ENCODE data around the gene SPATS1. TPM values are rescaled to one million over a fixed set of nuclear protein-coding genes. Genes with fewer than 3 reads are reported as not detected.

Gene SPATS1
- polyA plus RNA-seq, 1 donor from 2014 or later, result not detected

GRCh38 chr6:44352259-44352658, 9.8 kb downstream of the SPATS1 start:
- TF ChIP-seq EZH2 (IDR thresholded peaks at IDR 0.05; ENCODE audit: borderline replicate concordance, insufficient read depth, low read length, poor library complexity, severe bottlenecking), result no peak
- TF ChIP-seq REST (IDR thresholded peaks at IDR 0.05; ENCODE audit: borderline replicate concordance), result no peak
- no peak for TF ChIP-seq TAF1 (IDR thresholded peaks at IDR 0.05; ENCODE audit: low read depth)
- no peak for TF ChIP-seq RAD21 (conservative IDR thresholded peaks at IDR 0.05)
- no peak for TF ChIP-seq EP300 (conservative IDR thresholded peaks at IDR 0.05; ENCODE audit: poor library complexity, severe bottlenecking)
- TF ChIP-seq SMC3 (conservative IDR thresholded peaks at IDR 0.05; ENCODE audit: poor library complexity), result no peak
- TF ChIP-seq MXI1 (conservative IDR thresholded peaks at IDR 0.05; ENCODE audit: poor library complexity, severe bottlenecking), result no peak
- Histone ChIP-seq H3K79me2 (replicated peaks; ENCODE audit: insufficient read depth, low read length) (no peaks in the 10 kb centered on the region), H3K9ac (ENCODE audit: low read length) (no peak overlapping the region), H3K4me3 (ENCODE audit: low read length) (no peak overlapping the region), H2AFZ (ENCODE audit: low read depth, low read length) (no peak overlapping the region), H3F3A (ENCODE audit: insufficient read depth, low read length, poor library complexity, severe bottlenecking) (no peaks in the 10 kb centered on the region), H4K20me1 (ENCODE audit: insufficient read depth) (no peaks in the 10 kb centered on the region), H3K36me3 (ENCODE audit: insufficient read depth, low read length) (no peaks in the 10 kb centered on the region), H3K9me3 (ENCODE audit: low read length) (peaks cover 3% of the 10 kb centered on the region), H3K4me2 (ENCODE audit: low read length) (no peak overlapping the region), H3K27me3 (ENCODE audit: insufficient read depth, low read depth, low read length) (no peaks in the 10 kb centered on the region), H3K27ac (ENCODE audit: low read length) (no peak overlapping the region), H3K9me2 (ENCODE audit: insufficient read depth, low read length) (no peaks in the 10 kb centered on the region)

- Histone ChIP-seq H3K79me2 (replicated peaks; ENCODE audit: insufficient read depth, low read length) (no peaks in the 10 kb centered on the region), H2AFZ (ENCODE audit: low read depth, low read length) (no peak overlapping the region), H3K9ac (ENCODE audit: low read length) (no peak overlapping the region), H4K20me1 (ENCODE audit: insufficient read depth) (no peaks in the 10 kb centered on the region), H3K9me2 (ENCODE audit: insufficient read depth, low read length) (no peaks in the 10 kb centered on the region), H3K36me3 (ENCODE audit: insufficient read depth, low read length) (no peaks in the 10 kb centered on the region), H3K27ac (ENCODE audit: low read length) (no peak overlapping the region), H3K9me3 (ENCODE audit: low read length) (peaks cover 3% of the 10 kb centered on the region), H3K4me2 (ENCODE audit: low read length) (no peak overlapping the region), H3F3A (ENCODE audit: insufficient read depth, low read length, poor library complexity, severe bottlenecking) (no peaks in the 10 kb centered on the region), H3K4me3 (ENCODE audit: low read length) (no peak overlapping the region), H3K27me3 (ENCODE audit: insufficient read depth, low read depth, low read length) (no peaks in the 10 kb centered on the region)
- TF ChIP-seq CTCF (IDR thresholded peaks at IDR 0.05; ENCODE audit: poor library complexity, severe bottlenecking) (no peak), TAF1 (IDR thresholded peaks at IDR 0.05; ENCODE audit: low read depth) (no peak), EP300 (conservative IDR thresholded peaks at IDR 0.05; ENCODE audit: poor library complexity, severe bottlenecking) (no peak), POLR2AphosphoS5 (IDR thresholded peaks at IDR 0.05) (no peak), MXI1 (conservative IDR thresholded peaks at IDR 0.05; ENCODE audit: poor library complexity, severe bottlenecking) (no peak), REST (IDR thresholded peaks at IDR 0.05; ENCODE audit: borderline replicate concordance) (no peak), RAD21 (conservative IDR thresholded peaks at IDR 0.05) (no peak), SMC3 (conservative IDR thresholded peaks at IDR 0.05; ENCODE audit: poor library complexity) (no peak), EZH2 (IDR thresholded peaks at IDR 0.05; ENCODE audit: borderline replicate concordance, insufficient read depth, low read length, poor library complexity, severe bottlenecking) (no peak)
These were observed 10.9 kb downstream of the SPATS1 start for GRCh38 chr6:44353336-44353735.
